ENCODE measurements around the gene OR8A1. TPM values are rescaled to one million over a fixed set of nuclear protein-coding genes. Genes with fewer than 3 reads are reported as not detected.

OR8A1 gene
- not detected for polyA plus RNA-seq

- Histone ChIP-seq H3K4me1 (ENCODE audit: control insufficient read depth in 2 of 2, insufficient read depth in 2 of 2, low read length in 1 of 2) (no peaks in the 10 kb centered on the region), H3K27me3 (ENCODE audit: control insufficient read depth in 1 of 2, insufficient read depth in 2 of 2, low read length in 2 of 2) (no peaks in the 10 kb centered on the region), H3K36me3 (ENCODE audit: control insufficient read depth in 2 of 2, insufficient read depth in 2 of 2, low read length in 1 of 2) (no peaks in the 10 kb centered on the region), H3K4me3 (ENCODE audit: low read depth in 1 of 2, low read length in 2 of 2) (no peak within 1 kb of the TSS), H3K27ac (ENCODE audit: low read depth in 2 of 2, low read length in 1 of 2) (no peak within 1 kb of the TSS), H3K9me3 (ENCODE audit: control insufficient read depth in 2 of 2, insufficient read depth in 1 of 2, low read depth in 1 of 2, low read length in 1 of 2) (no peaks in the 10 kb centered on the region)
- WGBS, 2 donors: 48 to 54% methylated on average over 4 of the region's 4 CpGs
These were observed at the start of gene OR8A1 for GRCh38 chr11:124569697-124570096. TSS of gene OR8A1 (plus strand) at chr11:124569997. CDS start at chr11:124570120, 123 bp downstream.

- Histone ChIP-seq H3K4me1 (ENCODE audit: control insufficient read depth in 2 of 2, insufficient read depth in 2 of 2, low read length in 1 of 2) (no peaks in the 10 kb centered on the region), H3K4me3 (ENCODE audit: low read depth in 1 of 2, low read length in 2 of 2) (no peak overlapping the region), H3K27ac (ENCODE audit: low read depth in 2 of 2, low read length in 1 of 2) (no peak overlapping the region), H3K9me3 (ENCODE audit: control insufficient read depth in 2 of 2, insufficient read depth in 1 of 2, low read depth in 1 of 2, low read length in 1 of 2) (no peaks in the 10 kb centered on the region), H3K27me3 (ENCODE audit: control insufficient read depth in 1 of 2, insufficient read depth in 2 of 2, low read length in 2 of 2) (no peaks in the 10 kb centered on the region), H3K36me3 (ENCODE audit: control insufficient read depth in 2 of 2, insufficient read depth in 2 of 2, low read length in 1 of 2) (no peaks in the 10 kb centered on the region)
- 57 to 58% methylated on average over 1 of the region's 1 CpG for WGBS, 2 donors
These were observed 49.3 kb upstream of the OR8A1 start for GRCh38 chr11:124520550-124520854.

- H3K4me3 ChIP-seq (ENCODE audit: low read depth in 1 of 2, low read length in 2 of 2): no peak overlapping the region
- H3K27ac ChIP-seq (ENCODE audit: low read depth in 2 of 2, low read length in 1 of 2): no peak overlapping the region
- no peaks in the 10 kb centered on the region for H3K36me3 ChIP-seq (ENCODE audit: control insufficient read depth in 2 of 2, insufficient read depth in 2 of 2, low read length in 1 of 2)
- no peaks in the 10 kb centered on the region for H3K27me3 ChIP-seq (ENCODE audit: control insufficient read depth in 1 of 2, insufficient read depth in 2 of 2, low read length in 2 of 2)
- no peaks in the 10 kb centered on the region for H3K4me1 ChIP-seq (ENCODE audit: control insufficient read depth in 2 of 2, insufficient read depth in 2 of 2, low read length in 1 of 2)
- H3K9me3 ChIP-seq (ENCODE audit: control insufficient read depth in 2 of 2, insufficient read depth in 1 of 2, low read depth in 1 of 2, low read length in 1 of 2): no peaks in the 10 kb centered on the region
- WGBS, 2 donors: 46 to 70% methylated on average over 2 of the region's 2 CpGs
These were observed 36.2 kb upstream of the OR8A1 start for GRCh38 chr11:124533626-124534025.

- Histone ChIP-seq H3K27ac (ENCODE audit: low read depth in 2 of 2, low read length in 1 of 2) (no peak overlapping the region), H3K9me3 (ENCODE audit: control insufficient read depth in 2 of 2, insufficient read depth in 1 of 2, low read depth in 1 of 2, low read length in 1 of 2) (no peaks in the 10 kb centered on the region), H3K4me3 (ENCODE audit: low read depth in 1 of 2, low read length in 2 of 2) (no peak overlapping the region), H3K36me3 (ENCODE audit: control insufficient read depth in 2 of 2, insufficient read depth in 2 of 2, low read length in 1 of 2) (no peaks in the 10 kb centered on the region), H3K4me1 (ENCODE audit: control insufficient read depth in 2 of 2, insufficient read depth in 2 of 2, low read length in 1 of 2) (no peaks in the 10 kb centered on the region), H3K27me3 (ENCODE audit: control insufficient read depth in 1 of 2, insufficient read depth in 2 of 2, low read length in 2 of 2) (no peaks in the 10 kb centered on the region)
- 69 to 79% methylated on average over 2 of the region's 2 CpGs for WGBS, 2 donors
These were observed 35.7 kb upstream of the OR8A1 start for GRCh38 chr11:124534051-124534450.

- 78 to 84% methylated on average over 8 of the region's 8 CpGs for WGBS, 2 donors
- H3K4me1 ChIP-seq (ENCODE audit: control insufficient read depth in 2 of 2, insufficient read depth in 2 of 2, low read length in 1 of 2): no peaks in the 10 kb centered on the region
- no peaks in the 10 kb centered on the region for H3K36me3 ChIP-seq (ENCODE audit: control insufficient read depth in 2 of 2, insufficient read depth in 2 of 2, low read length in 1 of 2)
- no peaks in the 10 kb centered on the region for H3K27me3 ChIP-seq (ENCODE audit: control insufficient read depth in 1 of 2, insufficient read depth in 2 of 2, low read length in 2 of 2)
- H3K4me3 ChIP-seq (ENCODE audit: low read depth in 1 of 2, low read length in 2 of 2): no peak overlapping the region
- no peaks in the 10 kb centered on the region for H3K9me3 ChIP-seq (ENCODE audit: control insufficient read depth in 2 of 2, insufficient read depth in 1 of 2, low read depth in 1 of 2, low read length in 1 of 2)
- no peak overlapping the region for H3K27ac ChIP-seq (ENCODE audit: low read depth in 2 of 2, low read length in 1 of 2)
These were observed 34.1 kb upstream of the OR8A1 start for GRCh38 chr11:124535552-124536232.

- Histone ChIP-seq H3K36me3 (ENCODE audit: control insufficient read depth in 2 of 2, insufficient read depth in 2 of 2, low read length in 1 of 2) (no peaks in the 10 kb centered on the region), H3K9me3 (ENCODE audit: control insufficient read depth in 2 of 2, insufficient read depth in 1 of 2, low read depth in 1 of 2, low read length in 1 of 2) (no peaks in the 10 kb centered on the region), H3K4me3 (ENCODE audit: low read depth in 1 of 2, low read length in 2 of 2) (no peak overlapping the region), H3K4me1 (ENCODE audit: control insufficient read depth in 2 of 2, insufficient read depth in 2 of 2, low read length in 1 of 2) (no peaks in the 10 kb centered on the region), H3K27ac (ENCODE audit: low read depth in 2 of 2, low read length in 1 of 2) (no peak overlapping the region), H3K27me3 (ENCODE audit: control insufficient read depth in 1 of 2, insufficient read depth in 2 of 2, low read length in 2 of 2) (no peaks in the 10 kb centered on the region)
- 28 to 48% methylated on average over 6 of the region's 6 CpGs for WGBS, 2 donors
These were observed 33.3 kb upstream of the OR8A1 start for GRCh38 chr11:124536520-124536919.

GRCh38 chr11:124538019-124538418 is 31.8 kb upstream of the OR8A1 start:
- H3K4me1 ChIP-seq (ENCODE audit: control insufficient read depth in 2 of 2, insufficient read depth in 2 of 2, low read length in 1 of 2): no peaks in the 10 kb centered on the region
- H3K27ac ChIP-seq (ENCODE audit: low read depth in 2 of 2, low read length in 1 of 2): no peak overlapping the region
- no peaks in the 10 kb centered on the region for H3K27me3 ChIP-seq (ENCODE audit: control insufficient read depth in 1 of 2, insufficient read depth in 2 of 2, low read length in 2 of 2)
- H3K36me3 ChIP-seq (ENCODE audit: control insufficient read depth in 2 of 2, insufficient read depth in 2 of 2, low read length in 1 of 2): no peaks in the 10 kb centered on the region
- 39 to 46% methylated on average over 1 of the region's 1 CpG for WGBS, 2 donors
- no peaks in the 10 kb centered on the region for H3K9me3 ChIP-seq (ENCODE audit: control insufficient read depth in 2 of 2, insufficient read depth in 1 of 2, low read depth in 1 of 2, low read length in 1 of 2)
- no peak overlapping the region for H3K4me3 ChIP-seq (ENCODE audit: low read depth in 1 of 2, low read length in 2 of 2)

GRCh38 chr11:124541204-124541603 is 28.6 kb upstream of the OR8A1 start:
- Histone ChIP-seq H3K4me3 (ENCODE audit: low read depth in 1 of 2, low read length in 2 of 2) (no peak overlapping the region), H3K36me3 (ENCODE audit: control insufficient read depth in 2 of 2, insufficient read depth in 2 of 2, low read length in 1 of 2) (no peaks in the 10 kb centered on the region), H3K4me1 (ENCODE audit: control insufficient read depth in 2 of 2, insufficient read depth in 2 of 2, low read length in 1 of 2) (no peaks in the 10 kb centered on the region), H3K9me3 (ENCODE audit: control insufficient read depth in 2 of 2, insufficient read depth in 1 of 2, low read depth in 1 of 2, low read length in 1 of 2) (peaks cover 0 to 2% of the 10 kb centered on the region in 2 donors), H3K27me3 (ENCODE audit: control insufficient read depth in 1 of 2, insufficient read depth in 2 of 2, low read length in 2 of 2) (no peaks in the 10 kb centered on the region), H3K27ac (ENCODE audit: low read depth in 2 of 2, low read length in 1 of 2) (no peak overlapping the region)
- WGBS, 2 donors: 80 to 84% methylated on average over 6 of the region's 6 CpGs

- 83 to 84% methylated on average over 6 of the region's 6 CpGs for WGBS, 2 donors
- H3K27ac ChIP-seq (ENCODE audit: low read depth in 2 of 2, low read length in 1 of 2): no peak overlapping the region
- peaks cover 0 to 2% of the 10 kb centered on the region in 2 donors for H3K9me3 ChIP-seq (ENCODE audit: control insufficient read depth in 2 of 2, insufficient read depth in 1 of 2, low read depth in 1 of 2, low read length in 1 of 2)
- no peak overlapping the region for H3K4me3 ChIP-seq (ENCODE audit: low read depth in 1 of 2, low read length in 2 of 2)
- H3K27me3 ChIP-seq (ENCODE audit: control insufficient read depth in 1 of 2, insufficient read depth in 2 of 2, low read length in 2 of 2): no peaks in the 10 kb centered on the region
- H3K36me3 ChIP-seq (ENCODE audit: control insufficient read depth in 2 of 2, insufficient read depth in 2 of 2, low read length in 1 of 2): no peaks in the 10 kb centered on the region
- H3K4me1 ChIP-seq (ENCODE audit: control insufficient read depth in 2 of 2, insufficient read depth in 2 of 2, low read length in 1 of 2): no peaks in the 10 kb centered on the region
These were observed 26.7 kb upstream of the OR8A1 start for GRCh38 chr11:124543145-124543544.

- Histone ChIP-seq H3K36me3 (ENCODE audit: control insufficient read depth in 2 of 2, insufficient read depth in 2 of 2, low read length in 1 of 2) (no peaks in the 10 kb centered on the region), H3K4me1 (ENCODE audit: control insufficient read depth in 2 of 2, insufficient read depth in 2 of 2, low read length in 1 of 2) (no peaks in the 10 kb centered on the region), H3K27ac (ENCODE audit: low read depth in 2 of 2, low read length in 1 of 2) (no peak within 1 kb of the TSS), H3K27me3 (ENCODE audit: control insufficient read depth in 1 of 2, insufficient read depth in 2 of 2, low read length in 2 of 2) (no peaks in the 10 kb centered on the region), H3K9me3 (ENCODE audit: control insufficient read depth in 2 of 2, insufficient read depth in 1 of 2, low read depth in 1 of 2, low read length in 1 of 2) (peaks cover 0 to 2% of the 10 kb centered on the region in 2 donors), H3K4me3 (ENCODE audit: low read depth in 1 of 2, low read length in 2 of 2) (no peak within 1 kb of the TSS)
- 86 to 89% methylated on average over 5 of the region's 5 CpGs for WGBS, 2 donors
These were observed 26.2 kb upstream of the OR8A1 start, which contains the start of gene OR8B12 for GRCh38 chr11:124543554-124543953. TSS of gene OR8B12 (minus strand) at chr11:124543654. CDS start at chr11:124543654, 0 bp downstream.
